Measurements from ENCODE around the gene SPATA9.

- TF ChIP-seq CTCF (IDR thresholded peaks at IDR 0.05; ENCODE audit: low read depth, low read length, poor library complexity, severe bottlenecking) (no peak), EZH2phosphoT487 (IDR thresholded peaks at IDR 0.05; ENCODE audit: borderline replicate concordance, low read length) (no peak)
These were observed 1.6 kb upstream of the SPATA9 start for GRCh38 chr5:95684361-95684760.
